ENCODE results near the gene MFAP5.

The MFAP5 gene

DNA sequence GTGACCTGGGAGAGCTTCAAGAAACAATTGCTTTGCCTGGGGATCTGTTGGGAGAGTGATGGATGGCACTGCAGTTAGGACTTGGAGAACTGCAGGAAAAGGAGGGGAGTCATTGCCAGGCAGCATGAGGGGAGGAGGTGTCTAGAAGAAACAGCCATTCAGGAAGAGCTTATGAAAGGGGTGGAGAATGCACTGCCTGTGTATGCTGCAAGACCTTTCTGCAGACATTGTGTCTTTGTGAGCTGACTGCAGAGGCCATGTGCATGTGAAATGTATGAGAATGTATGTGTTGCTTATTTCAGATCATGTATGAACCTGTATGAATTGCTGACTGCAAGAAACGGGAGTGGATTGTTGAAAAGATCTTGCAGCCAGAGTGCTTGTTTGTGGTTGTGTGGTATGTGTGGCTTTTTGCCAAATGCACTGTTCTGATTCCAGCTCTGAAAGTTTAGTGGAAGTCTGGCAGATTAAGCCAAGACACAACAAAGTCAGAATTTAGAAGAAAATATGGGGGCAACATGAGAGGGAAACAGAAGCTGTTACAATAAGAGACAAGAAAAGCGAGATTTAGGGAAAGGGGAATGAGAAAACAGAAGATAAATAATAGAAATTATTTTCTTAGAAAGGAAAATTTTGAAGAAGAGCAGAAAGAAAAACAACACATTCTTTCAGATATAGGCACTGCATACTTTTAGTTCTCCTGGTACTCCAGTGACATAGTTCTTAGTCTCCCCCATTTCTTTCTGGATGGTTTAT lies 25.4 kb upstream of the MFAP5 start:
- no peaks in the 10 kb centered on the region for H3K36me3 Mint-ChIP-seq (ENCODE audit: low read depth)
- peaks cover 36% of the 10 kb centered on the region for H3K27me3 Mint-ChIP-seq (ENCODE audit: low read depth)

GRCh38 chr12:8685051-8685450 lies 22.4 kb upstream of the MFAP5 start:
- no peak overlapping the region for H3K27ac Mint-ChIP-seq
- no peak for DNase-seq (ENCODE audit: low spot score)

More for the DNA sequence above, 25.4 kb upstream of the MFAP5 start:
- Mint-ChIP-seq H3K4me1 (ENCODE audit: low read depth) (no peaks in the 10 kb centered on the region), H3K4me3 (no peak overlapping the region), H3K27ac (no peak overlapping the region), H3K9me3 (no peaks in the 10 kb centered on the region)
- no peak for DNase-seq (ENCODE audit: low spot score)

GRCh38 chr12:8681129-8681884 lies 18.7 kb upstream of the MFAP5 start:
- H3K9me3 Mint-ChIP-seq = no peaks in the 10 kb centered on the region
- no peaks in the 10 kb centered on the region for H3K36me3 Mint-ChIP-seq (ENCODE audit: low read depth)
- peaks cover 2% of the 10 kb centered on the region for H3K27me3 Mint-ChIP-seq (ENCODE audit: low read depth)
- H3K27ac Mint-ChIP-seq = no peak overlapping the region
- H3K4me1 Mint-ChIP-seq (ENCODE audit: low read depth) = peaks cover 2% of the 10 kb centered on the region
- H3K4me3 Mint-ChIP-seq = no peak overlapping the region
- DNase-seq (ENCODE audit: low spot score) = no peak

More at GRCh38 chr12:8685051-8685450, 22.4 kb upstream of the MFAP5 start:
- H3K4me3 Mint-ChIP-seq = no peak overlapping the region
- no peaks in the 10 kb centered on the region for H3K36me3 Mint-ChIP-seq (ENCODE audit: low read depth)
- H3K27me3 Mint-ChIP-seq (ENCODE audit: low read depth) = peaks cover 9% of the 10 kb centered on the region
- peaks cover 2% of the 10 kb centered on the region for H3K4me1 Mint-ChIP-seq (ENCODE audit: low read depth)
- H3K9me3 Mint-ChIP-seq = no peaks in the 10 kb centered on the region

- H3K9me3 Mint-ChIP-seq = no peaks in the 10 kb centered on the region
- peaks cover 2% of the 10 kb centered on the region for H3K27me3 Mint-ChIP-seq (ENCODE audit: low read depth)
- DNase-seq (ENCODE audit: low spot score) = no peak
- no peaks in the 10 kb centered on the region for H3K36me3 Mint-ChIP-seq (ENCODE audit: low read depth)
- H3K27ac Mint-ChIP-seq = no peak overlapping the region
- no peak overlapping the region for H3K4me3 Mint-ChIP-seq
- peaks cover 2% of the 10 kb centered on the region for H3K4me1 Mint-ChIP-seq (ENCODE audit: low read depth)
These were observed 17.9 kb upstream of the MFAP5 start for GRCh38 chr12:8680533-8680932.

DNA sequence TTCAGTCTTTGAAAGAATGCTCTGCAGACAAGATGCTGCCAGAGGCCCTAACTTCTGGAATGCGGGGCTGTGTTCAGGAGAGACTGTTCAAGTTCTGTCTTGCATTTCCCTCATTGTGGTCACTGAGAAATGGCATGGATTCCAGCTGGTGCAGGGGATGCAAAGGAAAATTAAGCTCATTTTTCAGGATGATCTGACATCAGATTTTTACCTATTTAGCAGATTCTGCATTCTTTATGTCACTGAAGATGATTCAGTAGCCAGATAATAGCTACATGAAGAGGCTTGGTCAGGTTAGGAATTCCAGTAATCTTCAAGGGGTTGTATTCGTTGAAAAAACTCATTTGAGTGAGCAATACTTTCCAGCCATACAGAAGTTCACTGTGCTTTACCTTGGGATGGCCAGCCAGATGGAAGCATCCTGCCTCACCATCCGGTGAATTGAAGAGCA lies 16.1 kb upstream of the MFAP5 start:
- peaks cover 4% of the 10 kb centered on the region for H3K27me3 Mint-ChIP-seq (ENCODE audit: low read depth)
- no peaks in the 10 kb centered on the region for H3K9me3 Mint-ChIP-seq
- H3K36me3 Mint-ChIP-seq (ENCODE audit: low read depth) = no peaks in the 10 kb centered on the region
- no peak overlapping the region for H3K4me3 Mint-ChIP-seq
- DNase-seq (ENCODE audit: low spot score) = no peak
- H3K4me1 Mint-ChIP-seq (ENCODE audit: low read depth) = peaks cover 2% of the 10 kb centered on the region
- H3K27ac Mint-ChIP-seq = no peak overlapping the region

DNA sequence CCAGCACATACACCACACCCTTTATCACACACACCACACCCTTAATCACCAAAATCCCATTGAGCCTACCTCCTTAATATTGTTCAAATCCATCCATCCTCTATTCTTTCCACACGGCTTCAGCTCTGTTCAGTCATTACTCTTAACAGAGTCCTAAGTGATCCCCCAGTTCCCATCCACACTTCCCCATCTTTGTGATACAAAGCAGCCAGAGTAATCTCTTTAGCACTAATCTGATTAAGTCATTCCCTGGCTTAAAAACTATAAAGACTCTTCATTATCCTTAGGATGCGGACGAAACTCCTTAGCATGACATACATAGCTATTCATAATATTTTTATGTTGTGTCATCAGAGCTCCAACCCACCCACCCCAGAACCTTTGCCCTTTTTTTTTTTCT lies 14.7 kb upstream of the MFAP5 start:
- Mint-ChIP-seq H3K27me3 (ENCODE audit: low read depth) (peaks cover 4% of the 10 kb centered on the region), H3K36me3 (ENCODE audit: low read depth) (no peaks in the 10 kb centered on the region), H3K4me3 (no peak overlapping the region), H3K4me1 (ENCODE audit: low read depth) (peaks cover 2% of the 10 kb centered on the region), H3K9me3 (no peaks in the 10 kb centered on the region), H3K27ac (no peak overlapping the region)
- DNase-seq (ENCODE audit: low spot score) = no peak

DNA sequence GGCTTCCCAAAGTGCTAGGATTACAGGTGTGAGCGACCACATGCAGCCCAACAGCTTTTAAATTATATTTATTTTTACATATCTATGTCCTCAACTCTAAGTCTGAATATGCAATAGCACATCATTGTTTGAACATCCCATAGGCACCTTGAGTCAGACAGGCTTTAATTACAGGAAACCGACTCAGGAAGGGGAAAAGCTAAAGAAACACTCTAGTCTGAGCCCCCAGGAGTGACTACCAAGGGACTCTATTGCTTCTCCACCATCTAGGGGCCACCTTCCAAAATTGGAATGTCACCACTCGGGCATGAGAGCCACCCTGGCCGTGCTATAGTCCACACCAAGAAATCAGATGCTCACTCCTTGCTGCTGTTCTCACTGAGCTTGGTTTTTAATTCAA lies 14.0 kb upstream of the MFAP5 start:
- no peaks in the 10 kb centered on the region for H3K9me3 Mint-ChIP-seq
- H3K4me3 Mint-ChIP-seq = no peak overlapping the region
- no peak for DNase-seq (ENCODE audit: low spot score)
- peaks cover 4% of the 10 kb centered on the region for H3K27me3 Mint-ChIP-seq (ENCODE audit: low read depth)
- H3K36me3 Mint-ChIP-seq (ENCODE audit: low read depth) = no peaks in the 10 kb centered on the region
- no peaks in the 10 kb centered on the region for H3K4me1 Mint-ChIP-seq (ENCODE audit: low read depth)
- no peak overlapping the region for H3K27ac Mint-ChIP-seq

DNA sequence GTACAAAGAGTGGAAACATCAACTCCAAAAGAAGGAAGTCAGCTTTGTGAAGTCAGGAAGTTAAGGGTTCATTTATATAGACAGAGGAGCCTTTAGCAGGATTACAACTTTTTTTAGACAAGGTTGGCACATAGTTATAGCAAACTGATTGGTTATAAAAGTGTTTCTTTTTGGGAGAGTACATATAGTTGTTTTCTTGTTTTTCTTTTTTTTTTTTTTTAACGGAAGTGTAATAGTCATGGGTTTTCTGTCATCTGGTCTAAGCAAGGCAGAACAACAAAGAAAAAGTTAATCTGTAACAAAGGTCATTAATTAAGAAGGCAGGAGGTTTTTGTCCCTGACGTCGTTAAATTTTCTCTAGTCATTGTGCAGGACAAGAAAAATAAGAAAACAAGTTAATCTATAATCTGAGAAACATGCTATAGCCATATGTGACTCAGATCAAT lies 13.0 kb upstream of the MFAP5 start:
- Mint-ChIP-seq H3K4me3 (no peak overlapping the region), H3K36me3 (ENCODE audit: low read depth) (no peaks in the 10 kb centered on the region), H3K4me1 (ENCODE audit: low read depth) (no peaks in the 10 kb centered on the region), H3K27me3 (ENCODE audit: low read depth) (peaks cover 4% of the 10 kb centered on the region), H3K27ac (no peak overlapping the region), H3K9me3 (no peaks in the 10 kb centered on the region)
- DNase-seq (ENCODE audit: low spot score) = no peak

GRCh38 chr12:8672381-8672780 lies 9.8 kb upstream of the MFAP5 start:
- Mint-ChIP-seq H3K4me3 (no peak overlapping the region), H3K4me1 (ENCODE audit: low read depth) (no peaks in the 10 kb centered on the region), H3K36me3 (ENCODE audit: low read depth) (no peaks in the 10 kb centered on the region), H3K9me3 (no peaks in the 10 kb centered on the region), H3K27ac (no peak overlapping the region), H3K27me3 (ENCODE audit: low read depth) (peaks cover 4% of the 10 kb centered on the region)
- no peak for DNase-seq (ENCODE audit: low spot score)

GRCh38 chr12:8668441-8668840 lies 5.8 kb upstream of the MFAP5 start:
- no peak for DNase-seq (ENCODE audit: low spot score)
- peaks cover 17% of the 10 kb centered on the region for H3K27me3 Mint-ChIP-seq (ENCODE audit: low read depth)
- H3K4me1 Mint-ChIP-seq (ENCODE audit: low read depth) = no peaks in the 10 kb centered on the region
- H3K27ac Mint-ChIP-seq = no peak overlapping the region
- no peaks in the 10 kb centered on the region for H3K9me3 Mint-ChIP-seq
- H3K4me3 Mint-ChIP-seq = no peak overlapping the region
- H3K36me3 Mint-ChIP-seq (ENCODE audit: low read depth) = no peaks in the 10 kb centered on the region

- DNase-seq (ENCODE audit: low spot score) = no peak
- Mint-ChIP-seq H3K4me3 (no peak overlapping the region), H3K36me3 (ENCODE audit: low read depth) (no peaks in the 10 kb centered on the region), H3K27ac (no peak overlapping the region), H3K27me3 (ENCODE audit: low read depth) (peaks cover 17% of the 10 kb centered on the region), H3K9me3 (no peaks in the 10 kb centered on the region), H3K4me1 (ENCODE audit: low read depth) (no peaks in the 10 kb centered on the region)
These were observed 4.6 kb upstream of the MFAP5 start for GRCh38 chr12:8667270-8667669.

DNA sequence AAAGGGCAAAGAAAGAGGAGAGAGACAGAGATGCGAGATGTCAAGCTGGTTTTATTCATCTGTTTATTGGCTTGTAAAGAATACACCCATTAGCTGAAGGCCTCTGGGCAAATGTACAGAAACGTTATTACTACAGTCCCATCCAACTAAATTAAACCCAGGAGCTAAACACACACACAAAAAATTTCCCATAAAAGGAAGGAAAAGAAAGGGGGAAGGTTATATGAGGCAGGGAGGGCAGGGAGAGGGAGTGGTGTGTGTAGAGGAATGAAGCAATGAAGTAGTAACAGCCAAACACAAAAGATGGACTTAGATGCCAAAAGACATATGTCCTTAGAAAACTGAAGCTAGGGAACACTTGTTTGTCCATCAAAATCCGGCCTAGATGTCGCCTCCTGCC lies 3.1 kb upstream of the MFAP5 start:
- H3K4me3 Mint-ChIP-seq = no peak overlapping the region
- H3K4me1 Mint-ChIP-seq (ENCODE audit: low read depth) = no peaks in the 10 kb centered on the region
- no peaks in the 10 kb centered on the region for H3K36me3 Mint-ChIP-seq (ENCODE audit: low read depth)
- no peak for DNase-seq (ENCODE audit: low spot score)
- H3K9me3 Mint-ChIP-seq = no peaks in the 10 kb centered on the region
- peaks cover 17% of the 10 kb centered on the region for H3K27me3 Mint-ChIP-seq (ENCODE audit: low read depth)
- H3K27ac Mint-ChIP-seq = no peak overlapping the region

GRCh38 chr12:8664228-8664913 lies 1.7 kb upstream of the MFAP5 start:
- H3K36me3 Mint-ChIP-seq (ENCODE audit: low read depth) = no peaks in the 10 kb centered on the region

GRCh38 chr12:8661751-8662150 lies 875 bp downstream of the MFAP5 start:
- no peaks in the 10 kb centered on the region for H3K9me3 Mint-ChIP-seq

More at GRCh38 chr12:8664228-8664913, 1.7 kb upstream of the MFAP5 start:
- peaks cover 17% of the 10 kb centered on the region for H3K27me3 Mint-ChIP-seq (ENCODE audit: low read depth)
- H3K9me3 Mint-ChIP-seq = no peaks in the 10 kb centered on the region
- no peak for DNase-seq (ENCODE audit: low spot score)
- no peaks in the 10 kb centered on the region for H3K4me1 Mint-ChIP-seq (ENCODE audit: low read depth)
- no peak overlapping the region for H3K27ac Mint-ChIP-seq
- H3K4me3 Mint-ChIP-seq = no peak overlapping the region

More at GRCh38 chr12:8661751-8662150, 875 bp downstream of the MFAP5 start:
- no peaks in the 10 kb centered on the region for H3K36me3 Mint-ChIP-seq (ENCODE audit: low read depth)
- no peak for DNase-seq (ENCODE audit: low spot score)
- peaks cover 21% of the 10 kb centered on the region for H3K27me3 Mint-ChIP-seq (ENCODE audit: low read depth)
- H3K27ac Mint-ChIP-seq = no peak overlapping the region
- no peak overlapping the region for H3K4me3 Mint-ChIP-seq
- no peaks in the 10 kb centered on the region for H3K4me1 Mint-ChIP-seq (ENCODE audit: low read depth)
